ENCODE results near the gene TMEM203.

DNA sequence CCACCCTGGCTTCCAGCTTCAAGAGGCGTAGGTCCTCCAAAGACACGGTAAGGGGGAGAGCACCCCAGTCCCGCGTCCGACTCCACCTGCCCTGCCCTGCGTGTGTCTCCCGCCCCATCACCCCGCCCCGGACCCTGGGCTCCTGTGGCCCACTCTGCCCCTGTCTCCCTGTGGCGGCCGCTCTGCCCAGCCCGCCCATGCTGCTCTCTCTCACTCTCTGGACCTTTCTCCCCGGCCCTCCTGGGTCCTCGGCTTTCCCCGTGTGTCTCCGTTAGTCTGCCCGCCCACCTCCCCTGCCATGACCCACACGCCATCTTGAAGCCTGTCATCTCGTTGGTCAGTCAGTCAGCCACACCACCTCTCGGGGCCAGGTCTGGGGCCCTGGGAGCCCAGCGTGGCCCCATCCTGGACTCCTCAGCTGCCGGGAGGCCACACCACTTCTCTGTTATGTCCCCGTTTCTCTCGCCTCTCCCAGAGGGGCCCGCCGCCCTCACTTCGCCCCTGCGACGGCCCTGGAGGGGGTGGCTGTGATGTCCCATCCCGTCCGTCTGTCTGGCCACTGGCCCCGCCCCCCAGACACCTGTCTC is 40.1 kb downstream of the TMEM203 start:
- TF ChIP-seq, protein P1, sequence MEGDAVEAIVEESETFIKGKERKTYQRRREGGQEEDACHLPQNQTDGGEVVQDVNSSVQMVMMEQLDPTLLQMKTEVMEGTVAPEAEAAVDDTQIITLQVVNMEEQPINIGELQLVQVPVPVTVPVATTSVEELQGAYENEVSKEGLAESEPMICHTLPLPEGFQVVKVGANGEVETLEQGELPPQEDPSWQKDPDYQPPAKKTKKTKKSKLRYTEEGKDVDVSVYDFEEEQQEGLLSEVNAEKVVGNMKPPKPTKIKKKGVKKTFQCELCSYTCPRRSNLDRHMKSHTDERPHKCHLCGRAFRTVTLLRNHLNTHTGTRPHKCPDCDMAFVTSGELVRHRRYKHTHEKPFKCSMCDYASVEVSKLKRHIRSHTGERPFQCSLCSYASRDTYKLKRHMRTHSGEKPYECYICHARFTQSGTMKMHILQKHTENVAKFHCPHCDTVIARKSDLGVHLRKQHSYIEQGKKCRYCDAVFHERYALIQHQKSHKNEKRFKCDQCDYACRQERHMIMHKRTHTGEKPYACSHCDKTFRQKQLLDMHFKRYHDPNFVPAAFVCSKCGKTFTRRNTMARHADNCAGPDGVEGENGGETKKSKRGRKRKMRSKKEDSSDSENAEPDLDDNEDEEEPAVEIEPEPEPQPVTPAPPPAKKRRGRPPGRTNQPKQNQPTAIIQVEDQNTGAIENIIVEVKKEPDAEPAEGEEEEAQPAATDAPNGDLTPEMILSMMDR (conservative IDR thresholded peaks at IDR 0.05; ENCODE audit: low read length) = no peak
- no peak for TF ChIP-seq EZH2phosphoT487 (IDR thresholded peaks at IDR 0.05; ENCODE audit: borderline replicate concordance, low read depth, low read length)
